NCI-H1694 treated with DMSO at 0.1 percent for 48 hours (cell line): ENCODE data around the gene EMILIN2.
"Not testable (repeated sequence)": the region's sequence is repeated elsewhere in the genome, so short reads cannot be mapped to it uniquely, and the experiment has no call there.

Experiments used
- DNase-seq: peaks from one replicate; lab custom pipeline; 2025; lab: John Stamatoyannopoulos, UW

The EMILIN2 gene

DNA sequence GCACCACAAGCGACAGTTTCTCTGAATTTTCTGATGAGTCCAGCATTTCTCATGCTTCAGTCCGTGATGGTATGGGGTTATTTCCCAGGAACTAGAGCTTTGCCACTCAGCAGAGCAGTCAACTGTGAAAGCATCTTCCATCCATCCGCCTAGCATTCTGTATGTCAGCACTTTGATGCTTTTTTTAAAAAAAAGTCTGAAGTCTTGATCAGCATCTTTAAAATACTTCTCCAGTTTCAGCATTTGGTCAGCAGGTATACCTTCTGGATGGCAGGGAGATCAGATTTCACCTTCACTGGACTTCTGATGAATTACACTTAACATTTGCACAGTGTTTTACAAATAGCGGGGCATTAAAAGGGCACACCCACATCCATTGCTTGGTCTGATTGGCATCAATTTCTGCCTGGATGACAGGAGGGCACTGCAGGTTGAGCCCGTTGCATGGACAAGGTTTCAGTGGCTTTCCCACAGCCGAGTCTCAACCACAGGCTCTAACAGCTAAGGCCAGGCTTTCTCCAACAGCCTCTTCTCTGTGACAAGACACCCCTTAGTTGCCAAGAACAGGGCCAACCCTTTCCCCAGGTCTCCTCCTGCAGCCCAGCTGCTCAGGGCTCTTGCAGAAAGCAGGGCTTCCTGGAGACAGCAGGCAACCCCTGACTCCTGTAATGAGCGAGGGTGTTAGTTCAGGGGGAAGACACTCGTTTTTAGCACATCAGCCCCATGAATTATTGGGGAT lies 54.0 kb downstream of the EMILIN2 start:
- DNase-seq = no peak

DNA sequence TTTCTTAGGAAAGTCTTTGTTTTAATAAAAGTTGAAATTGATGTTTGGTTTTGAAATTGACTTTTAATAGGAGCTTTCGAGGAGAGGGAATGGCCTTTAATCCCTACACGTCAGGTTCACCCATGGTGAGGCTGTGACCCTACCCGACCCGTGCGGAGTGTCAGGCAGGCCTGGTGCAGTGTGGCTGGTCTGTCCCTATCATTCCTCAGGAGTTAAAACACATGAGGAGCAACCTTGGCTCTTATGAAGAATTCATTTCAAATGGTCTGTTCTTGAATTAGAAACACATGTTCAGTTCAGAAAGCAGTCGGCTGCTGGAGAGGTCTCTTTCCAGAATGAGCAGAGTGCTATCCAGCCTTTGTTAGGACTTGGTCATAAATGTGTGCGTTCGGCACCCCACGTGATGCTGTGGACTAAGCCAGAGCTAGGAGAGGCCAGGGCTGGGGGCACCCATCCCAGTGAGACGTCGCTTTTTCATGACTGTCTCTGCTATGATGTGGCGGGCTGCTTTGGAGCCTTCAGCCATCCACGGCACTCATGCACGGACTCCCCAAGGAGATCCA lies 54.7 kb downstream of the EMILIN2 start:
- DNase-seq = no peak

DNA sequence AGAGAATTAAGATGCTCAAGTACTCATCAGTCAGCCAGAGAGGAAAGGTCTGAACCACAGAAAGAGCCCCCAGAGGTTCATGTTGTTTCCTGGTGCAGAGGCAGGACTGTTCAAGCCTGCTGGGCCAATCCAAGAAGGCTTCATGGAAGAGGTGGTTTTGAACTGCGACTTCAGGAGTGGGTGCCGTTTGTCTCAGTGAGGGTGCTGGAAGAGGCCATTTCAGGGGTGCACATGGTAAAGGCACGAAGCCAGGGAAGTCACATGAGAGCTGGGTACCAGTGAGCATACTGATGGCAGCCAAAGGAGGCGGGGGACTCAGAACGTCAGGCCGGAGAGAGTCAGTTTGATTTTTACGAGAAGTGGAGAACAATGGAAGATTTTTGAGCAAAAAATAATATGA lies 55.5 kb downstream of the EMILIN2 start:
- DNase-seq = no peak

DNA sequence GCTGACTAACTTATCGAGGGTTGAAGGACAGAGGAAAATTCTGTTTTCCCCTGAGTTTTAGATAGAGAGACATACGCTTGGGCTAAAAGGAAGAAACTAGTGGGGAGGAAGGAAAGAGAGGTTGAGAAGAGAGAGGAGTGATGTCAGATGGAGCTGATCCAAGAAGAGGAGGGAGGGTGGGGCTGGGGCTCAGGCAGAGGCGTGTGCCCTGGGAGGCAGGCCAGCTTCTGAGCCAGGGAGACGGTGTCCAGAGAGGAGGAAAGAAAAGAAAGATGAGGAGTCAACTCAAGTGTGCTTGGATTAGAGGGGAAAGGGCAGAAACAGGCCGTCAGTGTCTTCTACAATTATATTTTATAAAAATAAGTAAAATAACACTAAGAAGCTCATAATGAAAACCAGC lies 56.2 kb downstream of the EMILIN2 start:
- no peak for DNase-seq

DNA sequence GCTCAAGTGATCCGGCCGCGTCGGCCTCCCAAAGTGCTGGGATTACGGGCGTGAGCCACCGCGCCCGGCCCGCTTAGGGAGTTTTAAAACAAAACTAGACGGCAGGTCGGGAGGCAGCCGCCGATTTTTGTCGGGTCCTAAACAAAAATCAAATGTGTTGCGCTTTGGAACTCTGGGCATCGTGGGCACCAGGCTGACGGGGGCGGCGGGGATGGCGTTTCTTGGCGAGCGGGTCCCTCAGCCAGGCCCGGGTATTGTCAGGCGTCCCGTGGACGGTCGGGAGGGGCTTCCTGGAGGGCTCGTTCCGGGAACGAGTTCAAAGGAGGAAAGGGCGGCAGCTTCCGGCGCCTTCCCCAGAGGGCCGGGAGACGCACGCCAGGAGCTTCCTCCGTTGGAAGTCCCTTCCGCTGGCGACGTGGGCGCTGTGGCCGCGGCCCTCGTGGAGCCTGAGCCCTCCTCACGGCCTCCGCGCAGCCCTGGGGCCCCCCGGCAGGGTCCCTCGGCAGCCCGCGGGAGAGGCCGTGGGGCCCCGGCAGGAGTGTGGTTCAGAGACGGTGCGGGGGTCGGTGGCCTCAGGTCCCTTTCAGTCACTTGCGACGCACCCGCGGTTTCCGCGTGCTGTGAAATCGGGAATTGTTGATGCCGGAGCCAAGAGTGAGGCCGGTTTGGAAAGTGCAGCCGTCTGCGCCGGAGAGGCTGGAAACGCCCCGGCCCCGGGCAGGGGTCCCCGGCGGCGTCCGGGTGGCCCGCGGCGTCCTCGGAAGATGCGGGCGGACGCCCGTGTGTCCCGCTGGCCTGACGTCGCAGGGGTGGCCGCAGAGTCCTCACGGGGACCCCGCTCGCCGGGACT lies 59.3 kb downstream of the EMILIN2 start:
- DNase-seq = no peak

DNA sequence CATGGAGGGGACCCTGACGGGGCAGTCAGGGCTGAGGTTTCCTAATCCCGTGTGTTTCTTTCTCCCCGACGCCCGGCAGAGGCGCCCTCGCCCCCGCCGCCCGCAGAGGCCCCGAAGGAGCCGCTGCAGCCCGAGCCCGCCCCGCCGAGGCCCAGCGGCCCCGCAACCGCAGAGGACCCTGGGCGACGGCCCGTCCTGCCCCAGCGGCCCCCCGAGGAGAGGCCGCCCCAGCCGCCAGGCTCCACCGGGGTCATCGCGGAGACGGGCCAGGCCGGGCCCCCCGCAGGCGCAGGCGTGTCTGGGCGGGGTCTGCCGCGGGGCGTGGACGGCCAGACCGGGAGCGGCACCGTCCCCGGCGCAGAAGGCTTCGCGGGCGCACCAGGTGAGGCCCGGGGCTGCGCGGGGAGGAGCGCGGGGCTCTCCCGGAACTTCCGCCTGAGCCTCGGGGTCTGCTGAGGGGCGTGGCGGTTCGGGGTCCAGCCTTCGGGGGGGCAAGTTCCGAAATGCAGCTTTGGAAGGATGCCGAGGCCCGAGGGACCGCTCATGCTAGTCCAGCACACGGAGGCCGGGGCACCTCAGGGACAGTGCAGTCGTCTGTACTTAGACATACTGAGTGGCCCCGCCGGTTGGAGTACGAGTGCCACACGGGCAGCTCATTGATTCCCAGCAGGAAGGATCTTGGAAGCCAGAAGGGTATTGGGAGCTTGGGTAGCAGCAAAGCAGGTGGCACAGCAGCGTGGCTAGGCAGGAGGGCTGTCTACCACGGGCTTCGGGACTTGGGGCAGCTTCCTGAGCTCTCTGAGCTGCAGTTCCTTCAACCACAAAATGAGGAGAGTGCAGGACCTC lies 60.1 kb downstream of the EMILIN2 start:
- no peak for DNase-seq

DNA sequence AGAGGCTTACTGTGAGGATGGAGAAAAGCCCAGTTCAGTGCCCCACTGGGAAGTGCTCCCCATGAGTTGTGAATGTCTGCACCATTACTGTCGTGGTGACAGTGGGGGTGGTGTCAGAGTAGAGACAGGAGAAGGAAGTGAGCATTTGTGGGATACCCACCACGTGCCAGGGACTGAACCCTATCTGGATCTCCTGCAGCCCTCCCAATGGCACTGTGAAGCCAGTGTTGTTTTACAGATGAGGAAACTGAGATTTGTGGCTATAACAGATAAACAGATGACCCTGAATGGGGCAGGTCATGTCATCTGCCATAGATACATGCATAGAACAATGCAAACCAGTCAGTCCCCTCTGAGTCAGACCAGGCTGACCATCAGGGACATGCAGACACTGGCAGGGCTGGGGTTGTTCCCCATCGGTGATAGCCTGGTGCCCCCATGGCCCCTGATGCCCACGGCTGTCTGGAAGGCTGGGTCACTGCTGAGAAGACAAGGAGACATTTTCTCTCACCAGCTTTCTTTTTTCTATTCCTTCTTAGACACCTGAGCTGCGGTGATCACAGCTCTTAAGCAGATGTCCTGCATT lies 60.8 kb downstream of the EMILIN2 start:
- DNase-seq = no peak

DNA sequence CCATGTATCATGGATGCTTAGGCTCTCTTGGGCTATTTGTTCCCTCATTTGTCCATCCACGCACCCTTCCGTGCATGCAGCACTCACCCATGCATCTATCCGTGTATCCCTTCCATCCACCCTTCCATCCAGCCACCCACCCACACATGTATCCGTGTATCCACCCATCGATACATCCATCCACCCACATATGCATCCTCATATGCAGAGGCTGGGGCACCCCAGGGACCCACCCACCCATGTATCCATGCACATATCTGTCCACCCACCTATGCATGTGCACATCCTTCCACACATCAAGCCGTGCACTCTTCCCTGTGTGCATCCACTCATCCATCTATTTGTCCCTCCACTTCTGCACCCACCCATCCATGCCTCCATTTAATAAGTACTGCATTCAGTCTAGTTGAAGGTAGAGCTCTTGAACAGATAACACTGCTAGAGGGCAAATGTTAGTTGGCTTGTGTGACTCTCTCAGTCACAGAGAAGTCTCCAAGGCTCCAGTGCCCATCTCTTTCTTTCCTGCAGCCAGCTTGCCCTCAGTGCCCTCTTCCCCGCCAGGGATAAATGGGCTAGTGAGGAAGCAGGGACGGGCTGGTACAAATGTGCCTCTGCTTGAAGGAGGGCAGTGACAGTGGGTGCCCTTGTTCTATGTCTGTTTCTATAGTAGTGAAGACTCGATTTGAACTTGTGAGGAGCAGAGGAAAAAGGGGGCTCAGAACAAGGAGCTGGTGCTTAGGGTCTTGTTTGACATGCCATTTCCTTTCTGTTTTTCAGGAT lies 61.5 kb downstream of the EMILIN2 start:
- no peak for DNase-seq

DNA sequence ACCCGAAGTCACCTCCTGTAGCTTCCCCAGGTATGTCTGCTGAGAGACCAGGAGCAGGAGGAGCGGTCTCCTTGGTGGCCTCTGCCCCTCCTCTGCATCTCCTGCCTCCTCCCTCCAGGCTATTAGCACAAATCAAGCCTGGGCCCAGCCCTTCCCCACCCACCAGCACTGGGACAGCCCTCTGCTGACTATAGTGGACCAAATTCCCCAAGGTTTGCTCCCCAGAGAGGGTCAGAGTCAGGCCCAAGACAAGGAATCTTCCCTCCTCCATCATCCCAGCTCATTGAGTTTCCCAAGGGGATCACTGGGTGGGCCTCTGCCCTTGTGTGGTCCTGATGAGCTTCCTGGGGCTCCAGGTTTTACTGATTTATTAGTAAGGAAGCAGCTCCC lies 62.1 kb downstream of the EMILIN2 start:
- no peak for DNase-seq

DNA sequence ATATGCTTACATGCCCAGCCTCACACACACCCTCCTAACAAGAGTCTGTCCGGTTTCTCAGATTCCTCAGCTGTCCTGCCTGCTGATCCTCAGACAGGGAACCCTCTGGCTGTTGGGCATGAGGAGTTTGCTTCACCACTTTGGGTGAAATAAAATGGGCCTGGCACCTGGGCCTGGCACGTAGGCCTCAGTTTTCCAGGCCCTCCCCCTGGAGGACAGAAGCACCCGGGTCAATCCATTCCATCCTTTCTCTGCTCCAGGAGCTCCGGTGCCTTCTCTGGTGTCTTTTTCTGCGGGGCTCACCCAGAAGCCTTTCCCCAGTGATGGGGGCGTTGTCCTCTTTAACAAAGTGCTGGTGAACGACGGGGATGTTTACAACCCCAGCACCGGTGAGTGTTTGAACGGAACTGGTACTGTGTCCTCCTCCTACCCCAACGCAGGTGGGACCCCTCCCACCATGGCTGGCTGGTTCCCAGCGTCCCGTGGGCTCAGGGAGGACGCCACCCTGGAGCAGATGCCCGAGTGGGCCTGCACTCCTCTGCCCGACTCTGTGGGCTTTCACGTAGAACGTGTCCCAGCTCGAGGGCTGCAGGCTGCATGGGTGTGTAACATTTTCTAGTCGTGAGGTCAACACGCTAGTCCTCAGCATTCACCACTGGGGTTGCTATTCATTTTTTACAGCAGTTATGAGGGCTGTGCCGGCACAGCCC lies 62.8 kb downstream of the EMILIN2 start:
- DNase-seq = no peak

DNA sequence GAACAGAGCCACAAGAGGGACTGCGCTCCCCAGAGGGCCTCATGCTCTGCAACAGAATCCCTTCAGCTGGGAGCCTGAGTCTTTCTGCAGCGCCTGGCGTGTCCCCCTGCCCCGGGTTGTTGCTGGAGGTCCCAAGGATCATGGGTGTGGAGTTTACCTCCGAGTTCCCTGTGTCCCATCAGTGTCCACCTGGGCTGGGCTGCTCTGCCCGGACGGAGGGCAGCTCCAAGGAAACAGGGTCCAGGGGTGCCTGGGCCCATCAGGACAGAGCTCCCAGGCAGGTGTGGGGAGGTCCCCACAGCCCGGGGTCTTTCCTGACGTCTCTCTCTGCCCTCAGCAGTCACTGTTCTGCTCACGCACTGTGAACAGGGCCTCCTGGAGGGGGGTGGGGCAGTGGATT lies 63.5 kb downstream of the EMILIN2 start:
- DNase-seq = no peak

DNA sequence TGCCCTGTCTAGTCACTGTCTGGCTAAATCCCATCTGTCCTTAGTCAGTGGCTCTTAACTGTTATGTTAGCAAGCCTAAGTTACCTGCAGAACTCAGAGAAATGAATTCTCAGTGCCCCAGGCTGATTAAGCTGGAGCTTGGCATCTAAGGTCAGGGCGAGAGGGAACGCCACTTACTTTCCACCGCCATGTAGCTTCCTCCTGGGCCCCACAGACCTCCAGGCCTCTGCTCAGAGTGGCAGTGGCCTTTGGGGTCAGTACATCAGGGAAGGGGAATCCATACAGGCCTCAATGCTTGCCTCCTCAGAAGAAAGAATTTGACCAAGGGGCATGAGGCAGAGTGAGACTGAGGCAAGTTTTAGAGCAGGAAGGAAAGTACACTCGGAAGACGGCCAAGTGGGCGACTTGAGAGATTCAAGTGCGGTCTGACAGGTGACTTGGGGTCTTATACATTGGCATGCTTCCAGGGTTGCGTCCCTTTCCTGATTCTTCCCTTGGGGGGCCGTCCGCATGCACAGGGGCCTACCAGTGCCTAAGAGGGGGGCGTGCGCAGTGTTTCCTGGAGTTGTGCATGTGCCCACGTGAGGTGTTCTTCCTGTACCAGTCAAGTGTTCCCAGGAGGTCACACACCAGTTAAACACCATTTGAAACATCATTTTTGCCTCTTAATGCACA lies 64.1 kb downstream of the EMILIN2 start:
- DNase-seq = no peak

DNA sequence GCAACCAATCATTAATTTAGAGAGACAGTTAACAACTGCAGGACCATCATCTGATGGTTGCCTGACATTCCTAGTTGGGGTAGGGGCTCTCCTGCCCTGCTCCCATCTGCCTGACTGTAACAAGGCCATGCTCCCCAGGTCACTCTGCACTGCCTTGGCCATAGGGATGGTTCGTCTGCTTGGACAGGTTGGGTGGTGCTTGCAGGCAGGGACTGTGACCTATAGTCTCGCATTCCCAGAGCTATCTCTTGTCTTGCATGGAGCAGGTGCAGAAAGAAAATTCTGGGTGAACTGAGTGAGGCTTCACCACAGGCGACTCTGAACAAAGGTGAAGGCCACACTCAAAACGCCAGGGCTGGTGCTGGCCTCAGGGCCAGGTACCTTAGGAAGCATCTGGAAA lies 64.7 kb downstream of the EMILIN2 start:
- no peak for DNase-seq

DNA sequence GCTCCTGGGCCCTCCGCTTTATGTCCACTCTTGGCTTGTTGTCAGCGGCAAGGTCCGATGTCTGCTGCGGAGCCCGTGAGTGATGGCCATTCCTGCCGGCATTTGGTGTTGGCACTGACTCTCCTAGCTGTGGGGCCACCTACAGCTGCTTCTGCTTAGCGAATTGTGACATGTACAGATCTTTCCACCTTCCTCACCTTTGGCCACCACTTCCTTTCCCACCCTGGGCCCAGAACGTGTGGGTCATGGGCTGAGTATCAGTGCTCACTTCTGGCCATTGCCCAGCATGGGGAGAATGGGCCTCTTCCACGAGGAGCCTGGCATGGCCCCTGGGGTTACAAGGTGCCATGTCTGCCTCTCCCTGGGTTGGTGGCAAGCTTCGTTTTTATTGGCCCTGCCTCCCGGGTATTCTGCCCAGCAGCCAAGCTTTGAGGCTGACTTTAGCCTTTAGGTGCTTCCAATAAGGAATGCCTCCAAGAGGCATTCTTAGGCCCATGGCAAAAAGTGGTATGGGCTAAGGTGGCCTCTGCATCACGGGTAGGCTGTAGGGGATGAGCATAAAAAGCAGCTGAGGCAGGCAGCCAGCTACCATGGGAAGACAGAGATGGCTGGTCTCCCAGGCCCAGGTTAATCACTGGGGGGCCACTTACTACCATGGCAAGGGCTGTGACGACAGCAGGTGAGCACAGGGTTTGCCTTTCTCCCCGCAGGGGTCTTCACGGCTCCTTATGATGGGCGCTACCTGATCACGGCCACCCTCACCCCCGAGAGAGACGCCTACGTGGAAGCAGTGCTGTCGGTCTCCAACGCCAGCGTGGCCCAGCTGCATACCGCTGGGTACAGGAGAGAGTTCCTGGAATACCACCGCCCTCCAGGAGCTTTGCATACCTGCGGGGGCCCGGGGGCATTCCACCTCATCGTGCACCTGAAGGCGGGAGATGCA lies 65.8 kb downstream of the EMILIN2 start:
- no peak for DNase-seq

DNA sequence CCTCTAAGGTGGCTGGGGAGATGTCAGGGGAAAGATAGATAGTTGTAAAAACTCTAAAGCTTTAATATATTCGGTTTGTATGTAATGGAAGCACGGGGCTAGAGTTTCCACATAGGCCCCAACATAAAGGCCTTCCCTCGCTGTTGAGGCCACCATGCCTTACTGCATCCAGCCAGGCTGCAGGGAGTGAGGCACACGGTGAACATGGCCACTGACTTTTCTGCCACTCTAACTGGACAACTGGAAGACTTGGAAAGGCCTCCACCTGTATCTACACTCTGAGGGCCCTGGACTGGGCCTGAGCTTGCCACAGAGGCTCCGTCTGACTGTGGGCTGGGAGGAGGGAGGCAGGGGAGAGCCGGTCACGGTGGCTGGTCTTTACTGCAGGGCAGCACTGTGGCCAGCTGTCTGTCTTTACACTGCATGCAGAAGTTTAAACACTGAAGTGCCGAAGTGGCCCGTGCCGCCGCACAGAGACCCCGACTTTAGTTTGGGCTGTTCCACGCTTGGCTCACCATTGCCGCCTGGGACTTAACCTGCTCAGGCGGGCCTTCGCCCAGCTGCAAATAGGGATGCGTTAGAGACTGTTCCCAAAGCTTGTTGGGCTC lies 66.7 kb downstream of the EMILIN2 start:
- DNase-seq = no peak

DNA sequence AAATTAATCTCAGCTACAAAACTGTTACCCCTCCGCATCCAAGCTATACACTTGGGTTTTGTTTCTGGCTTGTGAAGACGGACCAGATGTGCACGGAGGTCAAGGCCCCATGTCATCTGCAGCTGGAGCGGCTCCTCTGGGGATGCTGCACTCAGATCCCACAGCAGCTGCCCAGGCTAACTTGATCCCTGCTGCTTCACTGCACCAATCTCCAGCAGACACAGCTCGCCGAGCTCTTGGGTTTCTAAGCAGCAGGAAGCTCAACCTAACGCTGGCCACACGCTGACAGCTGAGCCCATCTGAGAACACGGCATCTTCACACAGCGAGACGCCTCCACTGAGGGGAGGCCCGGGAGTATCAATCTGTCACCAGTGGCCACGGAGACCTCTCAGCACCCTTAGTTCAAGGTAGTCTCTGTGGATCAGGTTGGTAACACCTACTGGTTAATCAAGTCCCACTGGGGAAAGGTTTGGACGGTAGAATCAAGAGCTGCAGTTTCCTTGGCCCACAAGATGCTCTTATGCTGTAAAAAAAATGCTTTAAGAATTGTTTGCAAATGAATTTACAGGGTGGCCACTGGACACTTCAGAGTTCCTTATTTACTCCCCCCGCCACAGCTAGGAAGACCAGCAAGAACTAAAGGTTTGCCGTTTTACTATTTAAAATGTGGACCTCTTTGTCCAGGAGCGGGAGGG lies 67.5 kb downstream of the EMILIN2 start:
- DNase-seq = no peak

DNA sequence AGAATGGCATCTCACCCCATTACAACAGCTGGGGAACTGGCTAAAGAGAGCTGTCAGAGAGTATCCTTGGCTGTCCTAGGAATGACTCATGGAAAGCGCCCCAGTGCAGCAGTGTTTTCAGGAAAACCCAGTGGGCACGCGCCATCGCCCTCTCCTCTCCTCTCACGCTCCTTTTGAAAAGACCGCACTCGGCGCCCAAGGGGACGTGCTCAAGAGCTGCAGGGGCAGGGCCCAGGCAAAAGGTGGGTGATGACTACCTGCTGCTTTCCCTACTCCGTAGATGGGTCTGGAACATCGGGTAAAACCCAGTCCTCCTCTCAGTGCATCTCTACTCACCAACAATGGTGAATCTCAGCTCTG lies 68.1 kb downstream of the EMILIN2 start:
- DNase-seq = no peak

DNA sequence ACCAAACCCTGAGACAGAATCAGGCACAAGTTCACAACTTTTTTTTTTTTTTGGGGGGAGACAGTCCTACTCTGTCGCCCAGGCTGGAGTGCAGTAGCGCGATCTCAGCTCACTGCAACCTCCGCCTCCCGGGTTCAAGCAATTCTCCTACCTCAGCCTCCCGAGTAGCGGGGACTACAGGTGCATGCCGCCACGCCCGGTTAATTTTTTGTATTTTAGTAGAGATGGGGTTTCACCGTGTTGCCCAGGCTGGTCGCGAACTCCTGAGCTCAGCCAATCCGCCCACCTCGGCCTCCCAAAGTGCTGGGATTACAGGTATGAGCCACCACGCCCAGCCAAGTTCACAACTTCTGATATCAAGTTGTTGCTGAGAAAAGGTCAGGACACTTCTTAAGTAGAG lies 68.7 kb downstream of the EMILIN2 start:
- DNase-seq = not testable (repeated sequence)
